Chondrocyte (in vitro differentiated cells): ENCODE data around the gene MICAL3. TPM values are rescaled to one million over a fixed set of nuclear protein-coding genes. Genes with fewer than 3 reads are reported as not detected.

Experiments
- DNase-seq: peaks from one replicate; pipeline ENCODE4 v3.0.0; 2021; ENCODE audit warnings: mixed read lengths, low spot score
- H3K27ac Mint-ChIP-seq: one replicate; pipeline ENCODE4 v1.8.0; 2021; ENCODE audit warnings: mild to moderate bottlenecking, moderate library complexity, mixed read lengths; ENCODE audit not compliant: unreplicated experiment
- H3K27me3 Mint-ChIP-seq: 2 replicates; pipeline ENCODE4 v1.8.0; 2021; ENCODE audit warnings: low read depth, mixed read lengths
- H3K36me3 Mint-ChIP-seq: 2 replicates; pipeline ENCODE4 v1.8.0; 2021; ENCODE audit warnings: low read depth, mixed read lengths
- H3K4me1 Mint-ChIP-seq: 2 replicates; pipeline ENCODE4 v1.8.0; 2021; ENCODE audit warnings: low read depth, mild to moderate bottlenecking, mixed read lengths
- H3K4me3 Mint-ChIP-seq: one replicate; pipeline ENCODE4 v1.8.0; 2021; ENCODE audit warnings: mild to moderate bottlenecking, moderate library complexity, mixed read lengths; ENCODE audit not compliant: unreplicated experiment
- H3K9me3 Mint-ChIP-seq: 2 replicates; pipeline ENCODE4 v1.8.0; 2021; ENCODE audit warnings: low read depth, mixed read lengths
- total RNA-seq: library from RNA; stranded (reverse); gene quantifications from 3 replicates; pipeline ENCODE4 v1.2.1, GENCODE V29; 2021
- TF ChIP-seq, protein P1 (sequence below): fragments of 200-600 bp; sonication (generic); IDR thresholded peaks from 2 replicates; pipeline ENCODE4 v1.5.0; 2021; ENCODE audit warnings: antibody characterized with exemption, mild to moderate bottlenecking, moderate library complexity

The MICAL3 gene
- total RNA-seq, 1 donor from 2014 or later, result 68.2 TPM

GRCh38 chr22:17896586-17896985 is 127.8 kb downstream of the MICAL3 start:
- Mint-ChIP-seq H3K4me1 (no peaks in the 10 kb centered on the region), H3K9me3 (no peaks in the 10 kb centered on the region), H3K4me3 (no peak overlapping the region), H3K27ac (no peak overlapping the region), H3K36me3 (peaks cover 39% of the 10 kb centered on the region), H3K27me3 (no peaks in the 10 kb centered on the region)
- TF ChIP-seq, protein P1, sequence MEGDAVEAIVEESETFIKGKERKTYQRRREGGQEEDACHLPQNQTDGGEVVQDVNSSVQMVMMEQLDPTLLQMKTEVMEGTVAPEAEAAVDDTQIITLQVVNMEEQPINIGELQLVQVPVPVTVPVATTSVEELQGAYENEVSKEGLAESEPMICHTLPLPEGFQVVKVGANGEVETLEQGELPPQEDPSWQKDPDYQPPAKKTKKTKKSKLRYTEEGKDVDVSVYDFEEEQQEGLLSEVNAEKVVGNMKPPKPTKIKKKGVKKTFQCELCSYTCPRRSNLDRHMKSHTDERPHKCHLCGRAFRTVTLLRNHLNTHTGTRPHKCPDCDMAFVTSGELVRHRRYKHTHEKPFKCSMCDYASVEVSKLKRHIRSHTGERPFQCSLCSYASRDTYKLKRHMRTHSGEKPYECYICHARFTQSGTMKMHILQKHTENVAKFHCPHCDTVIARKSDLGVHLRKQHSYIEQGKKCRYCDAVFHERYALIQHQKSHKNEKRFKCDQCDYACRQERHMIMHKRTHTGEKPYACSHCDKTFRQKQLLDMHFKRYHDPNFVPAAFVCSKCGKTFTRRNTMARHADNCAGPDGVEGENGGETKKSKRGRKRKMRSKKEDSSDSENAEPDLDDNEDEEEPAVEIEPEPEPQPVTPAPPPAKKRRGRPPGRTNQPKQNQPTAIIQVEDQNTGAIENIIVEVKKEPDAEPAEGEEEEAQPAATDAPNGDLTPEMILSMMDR, result peak; percentile 66
- no peak for DNase-seq

GRCh38 chr22:17893900-17894535 is 130.3 kb downstream of the MICAL3 start:
- no peaks in the 10 kb centered on the region for H3K9me3 Mint-ChIP-seq
- TF ChIP-seq, protein P1, result no peak

GRCh38 chr22:17892376-17892775 is 132.0 kb downstream of the MICAL3 start:
- H3K4me1 Mint-ChIP-seq, result no peaks in the 10 kb centered on the region
- TF ChIP-seq, protein P1, result no peak
- no peak overlapping the region for H3K27ac Mint-ChIP-seq
- DNase-seq, result no peak
- no peaks in the 10 kb centered on the region for H3K27me3 Mint-ChIP-seq
- peaks cover 34% of the 10 kb centered on the region for H3K36me3 Mint-ChIP-seq
- no peak overlapping the region for H3K4me3 Mint-ChIP-seq
- H3K9me3 Mint-ChIP-seq, result no peaks in the 10 kb centered on the region

More at GRCh38 chr22:17893900-17894535, 130.3 kb downstream of the MICAL3 start:
- no peak overlapping the region for H3K27ac Mint-ChIP-seq
- no peaks in the 10 kb centered on the region for H3K4me1 Mint-ChIP-seq
- no peak for DNase-seq
- peaks cover 30% of the 10 kb centered on the region for H3K36me3 Mint-ChIP-seq
- no peak overlapping the region for H3K4me3 Mint-ChIP-seq
- no peaks in the 10 kb centered on the region for H3K27me3 Mint-ChIP-seq

DNA sequence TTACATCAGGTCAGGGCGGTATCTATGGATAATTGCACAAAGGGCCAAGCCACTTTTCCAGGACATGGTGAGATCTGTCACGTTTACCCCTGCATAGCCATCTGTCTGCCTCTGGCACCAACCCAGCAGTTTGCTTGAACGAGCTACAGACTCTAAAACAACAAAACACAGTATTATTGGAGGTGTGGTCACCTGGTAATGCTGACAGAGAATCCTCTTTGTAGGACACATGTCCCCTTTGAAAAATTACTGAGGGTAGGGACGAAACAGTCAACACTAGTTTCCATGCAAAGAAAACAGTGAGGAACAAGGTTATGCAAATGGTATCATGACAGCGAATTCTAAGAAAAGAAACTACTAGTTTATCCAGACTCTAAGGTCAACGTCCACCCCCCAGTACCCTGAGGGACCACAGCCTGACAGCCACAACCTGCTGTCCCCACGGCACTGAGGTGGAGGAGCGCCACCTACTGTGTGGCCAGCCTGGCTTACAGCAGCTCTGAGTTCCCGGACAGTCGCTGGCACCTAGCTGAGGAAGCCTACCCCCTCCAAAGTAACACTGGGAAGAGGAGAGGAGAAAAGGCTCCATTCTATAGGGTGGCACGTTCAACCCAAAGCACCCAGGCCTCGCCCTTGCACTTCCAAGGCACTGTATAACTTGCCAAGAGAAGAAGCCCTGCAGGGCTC is 132.7 kb downstream of the MICAL3 start:
- TF ChIP-seq, protein P1, result peak; percentile 54
- Mint-ChIP-seq H3K9me3 (no peaks in the 10 kb centered on the region), H3K27ac (no peak overlapping the region), H3K36me3 (peaks cover 35% of the 10 kb centered on the region), H3K27me3 (no peaks in the 10 kb centered on the region), H3K4me3 (no peak overlapping the region), H3K4me1 (no peaks in the 10 kb centered on the region)
- DNase-seq, result no peak

DNA sequence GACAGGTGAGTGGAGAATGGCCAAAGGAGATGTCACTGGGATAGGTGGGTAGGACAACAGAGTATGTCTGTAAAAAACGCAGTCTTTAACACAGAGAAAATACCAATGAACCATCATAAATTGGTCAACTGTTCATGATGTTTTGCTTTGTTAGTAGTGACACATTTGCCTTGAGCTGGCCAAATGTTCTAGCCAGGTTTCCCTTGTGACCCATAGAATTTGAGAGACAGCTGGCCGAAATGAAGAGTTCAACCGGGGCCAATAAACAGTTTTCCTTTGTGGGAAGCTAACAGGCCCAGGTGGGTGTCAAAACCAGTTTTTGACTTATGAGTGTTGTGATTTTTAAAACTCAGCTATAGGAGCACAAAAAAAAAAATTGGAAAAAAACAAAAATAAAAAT is 133.5 kb downstream of the MICAL3 start:
- Mint-ChIP-seq H3K27me3 (no peaks in the 10 kb centered on the region), H3K36me3 (peaks cover 35% of the 10 kb centered on the region), H3K27ac (peak overlapping the region; percentile 39), H3K4me1 (no peaks in the 10 kb centered on the region), H3K9me3 (no peaks in the 10 kb centered on the region), H3K4me3 (no peak overlapping the region)
- no peak for DNase-seq
- TF ChIP-seq, protein P1, result no peak
